Skin epidermis (tissue), 12 donors: Measurements from ENCODE around the gene COL9A3.
A peak's percentile ranks its signal among the peaks of the same experiment; 100 is the strongest.

Experiments used
- H3K27ac ChIP-seq, 21 experiments: fragments of 200-600 bp; sonication (generic) in 11 of 21; one replicate each; pipeline ENCODE4 v1.5.0; 2020; ENCODE audit warnings: mild to moderate bottlenecking in 3 of 21, inconsistent platforms in 2 of 21, moderate library complexity in 2 of 21
- H3K4me3 ChIP-seq, 7 experiments: fragments of 200-600 bp; sonication (generic) in 2 of 7; one replicate each; pipeline ENCODE4 v1.5.0; 2020; ENCODE audit warnings: inconsistent platforms in 2 of 7, mild to moderate bottlenecking in 2 of 7, moderate library complexity in 1 of 7

COL9A3 gene

DNA sequence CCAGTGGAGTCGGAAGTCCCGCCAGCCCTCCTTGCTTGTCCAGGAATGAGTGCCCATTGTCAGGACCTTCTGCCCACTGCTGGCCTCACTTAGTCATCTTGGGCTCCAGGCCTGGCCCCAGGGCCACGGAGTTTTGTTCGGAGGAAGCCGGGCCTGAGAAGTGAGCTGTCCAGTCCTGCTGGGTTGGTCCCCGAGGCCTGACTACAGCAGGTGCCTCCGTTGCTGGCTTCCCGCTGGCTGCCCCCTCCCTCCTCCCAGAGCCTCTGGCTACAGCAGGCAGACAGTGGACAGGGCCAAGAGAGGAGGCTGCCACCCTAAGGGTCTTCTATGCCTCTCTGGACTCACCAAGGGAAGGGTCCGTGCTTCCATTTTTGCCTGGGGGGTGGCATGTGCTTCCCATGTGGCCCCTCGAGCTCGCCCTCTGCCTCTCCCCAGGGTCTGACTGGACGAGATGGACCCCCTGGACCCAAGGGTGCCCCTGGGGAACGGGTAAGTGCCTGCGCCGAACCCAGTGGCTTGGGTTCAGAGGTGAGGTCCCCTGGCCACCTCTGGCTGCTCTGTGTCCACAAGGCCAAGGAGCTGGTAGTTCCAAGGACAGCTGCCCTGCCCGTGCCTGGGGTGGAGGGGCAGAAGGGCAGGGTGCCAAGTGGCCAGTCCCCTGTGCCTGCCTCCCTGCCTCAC lies 2.8 kb downstream of the COL9A3 start:
- Histone ChIP-seq H3K27ac (no peak overlapping the region), H3K4me3 (no peak overlapping the region)

DNA sequence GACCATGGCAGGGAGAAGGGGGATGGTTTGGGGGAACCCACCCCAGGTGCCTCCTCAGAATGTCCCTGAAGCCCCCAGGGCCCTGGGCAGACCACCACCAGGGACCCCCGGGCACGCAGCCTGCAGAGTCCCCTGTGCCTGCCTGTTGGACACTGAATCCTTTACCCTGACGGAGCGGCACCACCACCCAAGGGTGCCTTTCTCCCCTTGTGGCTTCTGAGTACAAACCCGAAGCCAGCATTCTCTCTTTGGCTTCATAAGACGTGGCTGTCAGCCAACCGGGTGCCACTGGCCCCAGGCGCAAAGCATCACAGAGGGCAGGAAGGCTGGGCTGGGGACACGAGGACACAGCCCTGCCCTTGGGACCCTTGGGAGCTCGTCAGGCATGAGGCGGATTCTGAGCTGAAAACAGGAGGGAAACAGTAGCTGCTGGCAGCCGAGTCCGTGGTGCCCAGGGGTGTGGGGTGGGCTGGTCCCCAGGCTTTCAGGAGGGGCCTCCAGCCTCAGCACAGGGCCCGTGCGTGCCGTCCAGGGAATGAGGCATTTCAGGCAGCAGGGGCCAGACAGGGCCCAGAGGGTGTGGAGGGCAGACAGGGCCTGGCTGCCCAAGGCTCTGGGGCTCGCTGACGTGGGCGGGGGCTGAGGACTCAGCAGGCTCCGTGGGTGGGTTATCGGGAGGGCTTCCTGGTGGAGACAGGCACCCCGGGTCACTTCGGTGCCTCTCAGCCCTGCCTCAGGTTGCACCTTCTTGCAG lies 3.5 kb downstream of the COL9A3 start:
- H3K4me3 ChIP-seq, result no peak overlapping the region
- no peak overlapping the region for H3K27ac ChIP-seq

DNA sequence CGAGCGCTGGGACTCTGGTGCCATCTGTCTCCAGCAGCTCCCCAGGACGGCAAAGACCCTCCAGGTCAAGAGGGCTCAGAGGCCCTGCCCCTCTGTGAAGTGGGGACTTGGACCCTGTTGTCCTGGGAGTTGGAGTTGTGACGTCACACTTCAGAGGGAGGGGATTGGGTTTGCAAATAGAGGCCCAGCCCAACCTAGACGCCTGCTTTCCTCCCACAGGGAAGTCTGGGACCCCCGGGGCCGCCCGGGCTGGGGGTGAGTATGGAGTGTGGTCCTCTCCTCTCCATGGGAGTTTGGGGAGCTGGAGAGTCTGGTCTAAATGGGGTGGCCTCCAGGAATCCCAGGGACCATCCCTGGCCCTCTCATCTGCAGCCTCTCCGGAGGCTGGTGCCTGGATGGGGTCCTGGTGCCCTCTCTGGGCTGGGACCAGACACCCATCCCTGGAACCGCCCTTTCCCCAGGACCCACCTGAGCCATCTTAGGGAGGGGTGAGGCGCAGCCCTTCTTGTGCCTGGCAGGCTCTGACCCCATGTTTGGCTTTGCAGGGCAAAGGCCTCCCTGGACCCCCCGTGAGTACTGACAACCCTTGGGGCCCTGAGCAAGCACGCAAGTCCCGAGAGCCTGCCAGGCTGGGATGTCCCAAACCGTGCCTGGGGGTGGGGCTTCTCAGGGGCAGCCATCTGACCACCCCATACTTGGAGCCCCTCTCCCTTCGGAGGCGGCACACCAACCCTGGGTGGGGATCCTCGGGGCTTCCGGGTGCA lies 4.3 kb downstream of the COL9A3 start:
- Histone ChIP-seq H3K27ac (no peak overlapping the region), H3K4me3 (no peak overlapping the region)

DNA sequence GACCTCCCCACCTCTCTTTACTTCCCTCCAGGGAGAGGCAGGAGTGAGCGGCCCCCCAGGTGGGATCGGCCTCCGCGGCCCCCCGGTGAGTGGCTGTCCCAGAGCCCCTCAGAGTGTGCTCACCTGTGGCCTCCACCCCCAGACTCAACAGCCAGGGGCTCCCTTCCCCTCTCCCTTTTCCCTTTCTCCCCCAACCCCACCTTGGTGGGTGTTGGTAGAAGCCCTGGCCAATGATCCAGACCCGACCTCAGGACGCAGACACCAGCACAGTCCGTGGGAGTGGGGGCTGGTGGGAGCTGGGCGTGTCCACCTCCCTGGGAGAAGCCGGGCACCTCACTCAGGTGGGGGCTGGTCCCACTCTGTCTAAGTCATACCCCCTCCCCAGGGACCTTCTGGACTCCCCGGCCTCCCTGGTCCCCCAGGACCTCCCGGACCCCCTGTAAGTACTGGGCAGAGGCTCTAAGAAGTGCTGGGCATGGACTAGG lies 4.9 kb downstream of the COL9A3 start:
- Histone ChIP-seq H3K4me3 (no peak overlapping the region), H3K27ac (no peak overlapping the region)

DNA sequence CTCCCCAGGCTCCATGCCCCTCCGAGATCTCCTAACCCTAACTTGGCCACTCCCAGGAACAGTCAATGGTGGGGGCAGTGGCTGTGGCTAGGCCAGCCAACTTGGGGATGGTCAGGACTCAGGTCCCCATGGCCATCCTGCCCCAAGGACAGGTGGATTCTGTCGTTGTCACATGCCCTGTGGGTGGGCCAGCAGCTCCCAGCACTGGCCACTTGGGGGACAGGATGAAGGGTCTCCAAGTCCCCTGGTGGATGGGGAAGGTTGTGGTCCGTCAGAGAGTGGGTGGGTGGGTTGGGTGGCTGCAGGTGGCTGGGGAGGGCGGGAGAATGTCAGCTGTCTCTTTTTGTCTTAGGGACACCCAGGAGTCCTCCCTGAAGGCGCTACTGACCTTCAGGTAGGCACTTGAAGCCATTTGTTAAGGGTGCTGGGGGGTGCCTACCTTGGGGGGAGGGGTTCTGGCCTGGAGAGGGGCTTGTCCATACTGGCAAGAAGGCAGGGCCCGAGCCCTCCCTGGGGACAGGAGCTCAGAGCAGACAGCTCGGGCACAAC lies 5.5 kb downstream of the COL9A3 start:
- no peak overlapping the region for H3K4me3 ChIP-seq
- H3K27ac ChIP-seq, result no peak overlapping the region

DNA sequence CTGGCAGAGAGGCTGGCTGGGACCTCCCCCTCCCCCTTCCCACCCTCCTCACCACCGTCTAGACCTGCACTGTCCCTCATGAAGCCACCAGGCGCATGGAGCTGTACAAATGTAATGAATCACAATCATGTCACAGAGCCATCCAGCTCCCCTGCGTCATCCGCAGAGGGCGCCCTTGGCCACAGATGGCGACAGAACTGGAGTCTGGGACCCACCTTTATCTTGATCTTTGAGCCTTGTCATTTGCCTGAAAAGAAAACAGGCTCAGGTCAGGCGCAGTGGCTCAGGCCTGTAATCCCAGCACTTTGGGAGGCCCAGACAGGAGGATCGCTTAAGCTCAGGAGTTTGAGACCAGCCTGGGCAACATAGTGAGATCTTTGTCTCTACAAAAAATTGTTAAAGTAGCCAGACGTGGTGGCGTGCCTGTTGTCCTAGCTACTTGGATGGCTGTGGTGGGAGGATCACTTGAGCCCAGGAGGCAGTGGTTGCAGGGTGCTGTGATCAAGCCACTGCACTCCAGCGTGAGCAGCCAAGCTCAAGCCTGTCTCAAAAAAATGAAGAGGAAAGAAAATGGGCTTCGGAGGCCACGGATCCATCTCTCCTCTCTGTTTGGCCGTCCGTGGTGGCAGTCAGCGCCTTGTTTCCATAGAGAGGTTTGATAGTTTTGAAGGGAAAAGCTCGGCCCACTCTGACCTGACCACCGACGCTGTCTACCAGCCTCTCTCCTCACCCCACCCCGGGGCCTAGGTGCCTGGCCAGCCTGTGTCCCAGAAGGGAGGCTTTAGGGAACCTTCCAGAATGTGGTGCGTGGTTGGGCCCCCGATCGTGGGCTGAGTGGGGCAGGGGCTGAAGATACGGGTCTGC lies 6.2 kb downstream of the COL9A3 start:
- no peak overlapping the region for H3K27ac ChIP-seq
- H3K4me3 ChIP-seq, result no peak overlapping the region

DNA sequence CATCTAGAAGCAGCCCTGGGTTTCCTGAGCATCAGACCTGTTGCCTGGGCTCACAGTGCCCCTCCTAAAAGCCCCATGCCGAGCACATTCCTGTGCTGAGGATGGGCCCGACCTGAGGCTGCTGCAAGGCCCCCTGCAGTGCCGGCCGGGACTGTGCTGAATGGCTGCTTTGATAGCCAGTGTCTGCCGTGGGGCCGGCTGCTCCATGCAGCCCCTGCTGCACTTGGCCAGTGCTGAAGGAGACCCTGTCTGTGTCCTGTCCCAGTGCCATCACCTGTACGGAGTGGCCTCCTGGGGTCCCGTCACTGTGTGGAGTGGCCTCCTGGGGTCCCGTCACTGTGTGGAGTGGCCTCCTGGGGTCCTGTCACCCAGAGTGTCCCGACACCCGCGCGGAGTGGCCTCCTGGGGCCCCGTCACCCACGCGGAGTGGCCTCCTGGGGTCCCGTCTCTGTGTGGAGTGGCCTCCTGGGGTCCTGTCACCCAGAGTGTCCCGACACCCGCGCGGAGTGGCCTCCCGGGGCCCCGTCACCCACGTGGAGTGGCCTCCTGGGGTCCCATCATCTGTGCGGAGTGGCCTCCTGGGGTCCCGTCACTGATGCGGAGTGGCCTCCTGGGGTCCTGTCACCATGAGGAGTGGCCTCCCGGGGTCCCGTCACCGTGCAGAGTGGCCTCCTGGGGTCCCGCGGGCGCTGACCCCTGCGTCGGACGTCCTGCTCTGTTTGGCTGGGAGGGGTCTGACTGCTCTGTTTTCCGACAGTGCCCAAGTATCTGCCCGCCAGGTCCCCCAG lies 7.0 kb downstream of the COL9A3 start:
- H3K4me3 ChIP-seq, result peak overlapping the region in 1 of 7 experiments; percentile 41

DNA sequence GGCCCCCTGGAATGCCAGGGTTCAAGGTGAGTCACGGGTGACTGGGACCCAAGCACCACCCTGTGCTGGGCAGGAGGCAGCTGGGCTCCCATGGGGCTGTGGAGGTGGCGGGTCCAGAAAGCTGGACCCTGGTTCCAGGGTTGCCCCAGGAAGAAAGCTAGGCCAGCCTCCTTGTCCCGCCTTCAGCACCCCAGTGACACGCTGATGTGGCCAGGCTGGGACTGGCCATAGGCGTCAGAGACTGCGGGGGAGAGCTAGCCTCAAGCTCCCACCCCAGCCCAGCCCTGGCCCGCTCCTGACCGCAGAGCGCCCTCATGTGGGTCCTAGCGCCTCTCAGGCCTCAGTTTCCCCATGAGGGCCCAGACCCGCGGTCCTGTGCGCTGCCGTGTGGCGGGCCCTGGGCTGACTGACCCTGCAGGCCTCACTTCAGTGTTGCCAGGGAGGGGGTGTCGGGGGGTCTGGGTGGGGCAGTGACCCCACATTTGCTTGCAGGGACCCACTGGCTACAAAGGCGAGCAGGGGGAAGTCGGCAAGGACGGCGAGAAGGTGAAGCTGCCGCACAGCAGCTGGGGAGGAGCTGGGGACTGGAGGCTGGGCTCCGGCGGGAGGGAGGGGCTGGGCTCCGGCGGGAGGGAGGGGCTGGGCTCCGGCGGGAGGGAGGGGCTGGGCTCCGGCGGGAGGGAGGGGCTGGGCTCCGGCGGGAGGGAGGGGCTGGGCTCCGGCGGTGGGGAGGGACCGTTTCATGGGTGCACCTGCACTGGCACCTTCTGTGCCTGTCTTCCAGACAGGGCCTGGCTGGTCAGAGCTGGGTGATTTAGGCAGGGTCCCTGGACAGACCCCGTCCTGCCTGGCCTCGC lies 7.9 kb downstream of the COL9A3 start:
- Histone ChIP-seq H3K4me3 (peak overlapping the region in 3 of 7 experiments; percentile 7 to 41 (median 22)), H3K27ac (peak overlapping the region in 5 of 21 experiments; percentile 1 to 72 (median 64))

More for the DNA sequence above, 7.0 kb downstream of the COL9A3 start:
- peak overlapping the region in 1 of 21 experiments; percentile 65 for H3K27ac ChIP-seq

DNA sequence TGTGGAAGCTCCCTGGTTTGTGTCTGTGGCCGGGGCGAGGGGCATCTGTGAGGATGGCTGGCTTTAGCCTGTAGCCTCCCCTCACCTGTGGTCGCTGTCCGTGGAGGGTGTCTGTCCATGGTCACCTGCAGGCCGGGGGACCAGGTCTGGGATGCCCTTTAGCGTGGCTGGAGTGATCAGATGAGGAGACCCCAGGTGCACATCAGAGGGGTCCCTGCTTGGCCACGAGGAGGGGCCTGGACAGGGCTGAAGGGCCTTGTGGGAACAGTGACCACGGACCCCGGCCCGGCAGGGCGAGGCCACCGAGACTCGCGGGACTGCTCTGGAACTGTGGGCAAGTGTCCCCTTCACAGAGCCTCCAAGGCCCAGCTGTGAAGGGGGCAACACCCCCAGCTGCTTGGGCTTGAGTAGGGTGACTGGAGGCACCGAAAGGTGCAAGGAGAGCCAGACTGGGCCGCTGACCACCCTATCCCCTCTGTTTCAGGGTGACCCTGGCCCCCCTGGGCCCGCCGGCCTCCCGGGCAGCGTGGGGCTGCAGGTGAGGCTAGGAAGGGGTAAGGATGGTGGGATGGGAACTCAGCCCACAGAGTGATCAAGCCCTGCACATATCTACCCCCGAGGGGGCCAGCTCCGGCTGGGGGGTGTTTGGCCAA lies 8.6 kb downstream of the COL9A3 start:
- H3K27ac ChIP-seq, result no peak overlapping the region
- H3K4me3 ChIP-seq, result no peak overlapping the region

DNA sequence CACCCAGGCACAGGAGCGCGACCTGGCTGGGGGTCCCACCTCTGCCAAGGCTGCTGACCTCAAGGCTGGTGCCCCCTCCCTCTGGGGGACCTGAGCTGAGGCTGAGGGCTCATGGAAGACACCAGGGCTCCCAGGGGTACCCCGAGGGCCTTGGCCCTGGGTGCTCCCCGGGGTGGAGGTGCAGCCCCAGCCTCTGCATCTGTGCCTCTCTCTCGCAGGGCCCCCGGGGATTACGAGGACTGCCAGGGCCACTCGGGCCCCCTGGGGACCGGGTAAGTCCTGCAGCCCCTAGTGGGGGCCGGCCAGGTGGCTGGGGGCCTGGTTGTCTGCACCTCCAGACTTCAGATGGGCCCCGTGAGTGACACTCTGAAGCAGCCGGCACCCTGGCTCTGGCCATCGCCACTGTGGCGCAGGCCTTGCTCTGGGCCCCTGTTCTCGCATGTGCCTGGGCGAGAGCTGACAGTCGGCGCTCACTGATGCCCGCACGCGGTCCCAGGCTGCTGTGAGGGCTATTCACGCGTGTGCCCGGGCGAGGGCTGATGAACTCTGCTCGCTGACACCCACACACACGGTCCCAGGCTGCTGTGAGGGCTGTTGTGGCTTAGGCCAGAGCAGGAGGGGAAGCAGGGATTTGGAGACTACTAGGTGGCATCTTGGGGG lies 9.3 kb downstream of the COL9A3 start:
- H3K27ac ChIP-seq, result no peak overlapping the region
- H3K4me3 ChIP-seq, result no peak overlapping the region

DNA sequence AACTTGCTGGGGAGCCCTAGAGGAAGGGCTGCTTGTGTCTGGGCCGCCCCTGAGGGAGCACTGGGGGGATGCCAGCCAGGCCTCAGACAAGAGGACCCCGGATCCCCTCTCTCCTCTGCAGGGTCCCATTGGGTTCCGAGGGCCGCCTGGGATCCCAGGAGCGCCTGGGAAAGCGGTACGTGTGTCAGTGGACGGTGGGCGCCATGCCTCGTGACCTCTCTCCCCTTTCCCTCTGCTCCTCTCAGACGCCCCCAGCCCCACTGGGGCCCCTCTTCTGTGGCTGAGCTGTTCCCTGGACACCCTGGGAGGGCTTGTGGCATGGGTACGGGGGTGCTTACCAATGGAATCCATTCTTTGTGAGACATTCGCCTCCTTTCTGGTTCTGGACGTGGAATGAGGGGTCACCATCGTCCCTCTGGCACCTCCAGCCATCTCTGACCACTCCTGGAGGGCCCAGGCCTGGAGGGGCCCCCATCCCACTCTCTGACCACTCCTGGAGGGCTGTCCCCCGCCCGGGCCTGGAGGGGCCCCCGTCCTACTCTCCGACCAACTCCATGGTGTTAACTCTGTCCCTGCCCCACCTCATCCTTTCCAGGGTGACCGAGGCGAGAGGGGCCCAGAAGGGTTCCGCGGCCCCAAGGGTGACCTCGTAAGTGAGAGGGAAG lies 9.9 kb downstream of the COL9A3 start:
- H3K27ac ChIP-seq, result no peak overlapping the region

DNA sequence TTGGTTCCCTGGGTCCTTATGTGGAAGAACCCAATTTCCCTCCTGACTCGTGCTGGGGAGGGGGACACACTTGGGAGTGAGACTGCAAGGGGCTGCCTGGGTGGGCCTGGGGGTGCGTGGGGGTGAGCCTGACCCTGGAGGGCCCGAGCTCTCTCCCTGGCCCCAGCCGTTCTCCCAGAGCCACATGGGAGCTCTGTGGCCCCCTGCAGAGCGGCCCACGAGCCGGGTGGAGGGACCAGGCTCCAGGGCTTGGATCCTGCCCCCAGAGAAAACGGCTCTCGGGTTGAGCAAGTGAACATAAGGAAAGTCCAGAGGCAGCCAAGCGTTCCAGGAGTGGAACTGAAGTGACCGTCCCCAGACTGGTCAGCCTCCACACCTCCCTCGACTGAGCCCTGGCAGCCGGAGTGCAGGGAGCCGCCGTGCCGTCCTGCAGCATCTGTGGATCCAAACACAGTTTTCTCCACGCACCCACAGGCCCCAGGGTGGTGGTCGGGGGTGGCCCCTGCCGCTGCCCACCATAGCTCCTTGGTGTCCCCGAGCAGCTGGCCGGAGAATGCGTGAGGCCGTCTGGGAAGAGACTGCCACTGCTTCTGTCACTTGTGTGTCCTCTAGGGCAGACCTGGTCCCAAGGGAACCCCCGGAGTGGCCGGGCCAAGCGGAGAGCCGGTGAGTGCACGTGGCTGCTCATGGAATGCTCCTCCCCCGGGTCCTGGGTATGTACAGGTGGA lies 10.6 kb downstream of the COL9A3 start:
- H3K4me3 ChIP-seq, result no peak overlapping the region
- H3K27ac ChIP-seq, result no peak overlapping the region

More for the DNA sequence above, 9.9 kb downstream of the COL9A3 start:
- H3K4me3 ChIP-seq, result no peak overlapping the region

DNA sequence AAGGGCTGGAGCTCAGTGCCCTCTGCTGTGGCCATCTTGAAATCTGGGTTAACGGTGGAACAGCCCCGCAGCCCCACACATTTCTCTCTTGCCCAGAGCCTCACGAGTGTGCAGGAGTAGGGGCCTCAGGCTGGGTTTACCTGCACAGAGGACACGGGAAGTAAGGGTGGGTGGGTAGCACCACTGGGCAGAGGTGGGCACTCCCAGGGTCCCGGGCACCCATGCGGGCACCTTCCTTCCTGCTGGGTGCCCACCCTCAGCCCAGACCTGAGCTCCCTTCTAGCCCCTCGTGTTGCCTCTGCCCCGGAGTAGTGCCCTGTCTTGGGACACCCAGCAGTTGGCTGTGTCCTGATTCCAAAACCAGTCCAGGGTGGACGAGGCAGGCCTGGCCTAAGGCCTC lies 11.2 kb downstream of the COL9A3 start:
- H3K27ac ChIP-seq, result no peak overlapping the region

DNA sequence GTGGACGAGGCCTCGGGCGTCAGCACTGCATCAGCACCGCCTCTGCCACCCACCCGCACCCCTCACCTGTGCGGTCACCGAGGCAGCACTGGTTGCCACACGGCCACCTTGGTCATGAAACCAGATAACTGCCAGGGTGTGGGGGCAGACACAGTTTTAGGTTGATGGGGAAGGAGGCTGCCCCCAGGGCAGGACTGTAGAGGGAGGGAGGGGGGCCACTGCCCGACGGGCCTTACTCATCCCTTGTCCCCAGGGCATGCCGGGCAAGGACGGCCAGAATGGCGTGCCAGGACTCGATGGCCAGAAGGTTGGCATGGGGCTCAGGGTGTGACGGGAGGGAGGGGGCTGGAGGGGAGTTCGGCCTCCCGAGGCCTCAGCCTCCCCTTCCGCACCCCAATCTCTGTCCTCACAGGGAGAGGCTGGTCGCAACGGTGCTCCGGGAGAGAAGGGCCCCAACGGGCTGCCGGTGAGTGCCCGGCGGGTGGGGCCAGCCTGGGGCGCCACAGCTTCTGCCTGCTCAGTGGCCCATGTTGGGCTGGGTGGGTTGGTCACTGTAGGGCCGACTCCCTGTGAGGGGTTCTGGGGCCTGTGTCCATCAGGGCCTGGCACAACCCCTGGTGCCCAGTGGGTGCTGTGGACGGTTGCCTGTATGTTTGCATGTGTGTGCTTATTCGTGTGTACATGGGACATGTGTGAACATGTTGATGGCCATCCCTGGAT lies 11.8 kb downstream of the COL9A3 start:
- no peak overlapping the region for H3K4me3 ChIP-seq
- no peak overlapping the region for H3K27ac ChIP-seq

More for the DNA sequence above, 11.2 kb downstream of the COL9A3 start:
- no peak overlapping the region for H3K4me3 ChIP-seq
